Loucy (cell line): ENCODE measurements around the gene MTMR10.

Source experiments
- EZH2phosphoT487 ChIP-seq: fragments of 200-600 bp; IDR thresholded peaks from 2 replicates; pipeline ENCODE4 v1.6.1; 2018; ENCODE audit warnings: antibody characterized with exemption, mild to moderate bottlenecking, moderate library complexity, borderline replicate concordance
- TF ChIP-seq, protein P1 (sequence below): fragments of 200-600 bp; sonication (generic); conservative IDR thresholded peaks from 2 replicates; pipeline ENCODE4 v1.5.1; 2014; ENCODE audit warnings: mild to moderate bottlenecking, antibody characterized with exemption, low read length

DNA sequence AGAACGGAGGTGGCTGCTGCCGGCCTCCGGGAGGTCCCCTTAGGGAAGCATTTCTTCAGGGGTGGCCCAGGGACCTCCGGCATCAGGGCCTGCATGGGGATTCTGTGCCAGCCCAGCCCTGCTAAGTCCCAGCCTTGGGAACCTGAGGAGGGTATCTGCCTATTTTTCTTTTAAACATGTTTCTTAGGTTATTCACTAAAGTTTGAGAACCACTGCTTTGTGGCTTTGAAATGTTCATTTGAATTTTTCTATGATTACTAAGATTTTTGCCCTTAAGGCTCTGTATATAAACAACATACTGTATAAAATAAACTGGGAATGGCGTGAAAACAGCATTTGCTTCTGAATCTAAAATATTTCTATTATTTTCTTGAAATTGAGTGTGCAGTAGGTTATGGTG is 63.4 kb downstream of the MTMR10 start:
- TF ChIP-seq, protein P1, sequence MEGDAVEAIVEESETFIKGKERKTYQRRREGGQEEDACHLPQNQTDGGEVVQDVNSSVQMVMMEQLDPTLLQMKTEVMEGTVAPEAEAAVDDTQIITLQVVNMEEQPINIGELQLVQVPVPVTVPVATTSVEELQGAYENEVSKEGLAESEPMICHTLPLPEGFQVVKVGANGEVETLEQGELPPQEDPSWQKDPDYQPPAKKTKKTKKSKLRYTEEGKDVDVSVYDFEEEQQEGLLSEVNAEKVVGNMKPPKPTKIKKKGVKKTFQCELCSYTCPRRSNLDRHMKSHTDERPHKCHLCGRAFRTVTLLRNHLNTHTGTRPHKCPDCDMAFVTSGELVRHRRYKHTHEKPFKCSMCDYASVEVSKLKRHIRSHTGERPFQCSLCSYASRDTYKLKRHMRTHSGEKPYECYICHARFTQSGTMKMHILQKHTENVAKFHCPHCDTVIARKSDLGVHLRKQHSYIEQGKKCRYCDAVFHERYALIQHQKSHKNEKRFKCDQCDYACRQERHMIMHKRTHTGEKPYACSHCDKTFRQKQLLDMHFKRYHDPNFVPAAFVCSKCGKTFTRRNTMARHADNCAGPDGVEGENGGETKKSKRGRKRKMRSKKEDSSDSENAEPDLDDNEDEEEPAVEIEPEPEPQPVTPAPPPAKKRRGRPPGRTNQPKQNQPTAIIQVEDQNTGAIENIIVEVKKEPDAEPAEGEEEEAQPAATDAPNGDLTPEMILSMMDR: no peak
- no peak for TF ChIP-seq EZH2phosphoT487
